ENCODE data around the gene PTPRH.

Gene PTPRH

GRCh38 chr19:55197528-55197927 lies 11.8 kb downstream of the PTPRH start:
- Mint-ChIP-seq H3K36me3 (ENCODE audit: low read depth) (no peaks in the 10 kb centered on the region), H3K4me3 (no peak overlapping the region), H3K4me1 (ENCODE audit: low read depth) (no peaks in the 10 kb centered on the region), H3K27me3 (ENCODE audit: low read depth) (no peaks in the 10 kb centered on the region), H3K27ac (no peak overlapping the region), H3K9me3 (no peaks in the 10 kb centered on the region)
- DNase-seq (ENCODE audit: low spot score) = no peak

- Mint-ChIP-seq H3K4me1 (ENCODE audit: low read depth) (no peaks in the 10 kb centered on the region), H3K36me3 (ENCODE audit: low read depth) (no peaks in the 10 kb centered on the region), H3K27ac (no peak overlapping the region), H3K9me3 (no peaks in the 10 kb centered on the region), H3K27me3 (ENCODE audit: low read depth) (no peaks in the 10 kb centered on the region), H3K4me3 (no peak overlapping the region)
- no peak for DNase-seq (ENCODE audit: low spot score)
Observed at GRCh38 chr19:55196803-55197202, 12.5 kb downstream of the PTPRH start.

- DNase-seq (ENCODE audit: low spot score) = no peak
- no peak overlapping the region for H3K27ac Mint-ChIP-seq
- peaks cover 4% of the 10 kb centered on the region for H3K4me1 Mint-ChIP-seq (ENCODE audit: low read depth)
- no peaks in the 10 kb centered on the region for H3K9me3 Mint-ChIP-seq
- H3K36me3 Mint-ChIP-seq (ENCODE audit: low read depth) = no peaks in the 10 kb centered on the region
- no peaks in the 10 kb centered on the region for H3K27me3 Mint-ChIP-seq (ENCODE audit: low read depth)
- no peak overlapping the region for H3K4me3 Mint-ChIP-seq
Observed at GRCh38 chr19:55193481-55193880, 15.8 kb downstream of the PTPRH start.

DNA sequence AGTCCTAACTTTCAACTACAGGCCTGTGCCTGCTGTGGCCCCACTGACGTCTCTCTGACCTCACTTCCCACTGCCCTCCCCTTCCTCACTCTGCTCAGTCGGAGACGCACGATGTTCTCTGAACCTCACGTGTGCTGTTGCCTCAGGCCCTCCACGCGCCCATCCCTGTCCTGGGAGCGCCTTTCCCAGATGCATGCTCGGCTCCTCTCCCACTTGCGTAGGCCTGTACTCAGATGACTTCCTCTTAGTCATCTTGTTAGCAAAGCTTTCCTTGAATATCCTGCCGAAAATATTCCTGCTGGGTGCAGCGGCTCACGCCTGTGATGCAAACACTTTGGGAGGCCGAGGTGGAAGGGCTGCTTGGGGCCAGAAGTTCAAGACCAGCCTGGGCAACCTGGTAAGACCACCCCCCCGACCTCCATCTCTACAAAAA lies 19.9 kb downstream of the PTPRH start:
- H3K27me3 Mint-ChIP-seq (ENCODE audit: low read depth) = no peaks in the 10 kb centered on the region
- DNase-seq (ENCODE audit: low spot score) = no peak
- H3K4me1 Mint-ChIP-seq (ENCODE audit: low read depth) = peaks cover 6% of the 10 kb centered on the region
- no peaks in the 10 kb centered on the region for H3K9me3 Mint-ChIP-seq
- no peak overlapping the region for H3K4me3 Mint-ChIP-seq
- H3K36me3 Mint-ChIP-seq (ENCODE audit: low read depth) = no peaks in the 10 kb centered on the region
- no peak overlapping the region for H3K27ac Mint-ChIP-seq

DNA sequence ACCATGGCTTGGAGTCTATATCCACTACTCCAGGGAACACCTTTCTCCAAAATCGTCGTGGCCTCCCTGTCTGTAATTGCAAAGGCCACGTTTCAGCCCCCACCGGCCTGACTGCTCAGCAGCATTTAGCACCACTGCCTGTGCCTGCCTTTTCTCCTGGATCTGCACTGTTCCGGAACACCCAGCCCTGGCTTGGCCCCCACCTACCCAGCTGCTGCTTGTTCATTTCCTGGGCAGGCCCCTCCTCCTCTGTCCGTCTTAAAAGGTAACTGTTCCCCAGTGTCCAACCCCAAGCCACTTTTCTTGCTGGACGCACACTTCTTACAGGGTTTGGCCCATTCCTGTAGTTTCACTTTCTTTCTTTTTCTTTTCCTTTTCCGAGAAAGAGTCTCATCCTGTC lies 20.7 kb downstream of the PTPRH start:
- Mint-ChIP-seq H3K4me1 (ENCODE audit: low read depth) (peaks cover 6% of the 10 kb centered on the region), H3K36me3 (ENCODE audit: low read depth) (no peaks in the 10 kb centered on the region), H3K4me3 (peak overlapping the region; percentile 45), H3K27ac (no peak overlapping the region), H3K27me3 (ENCODE audit: low read depth) (no peaks in the 10 kb centered on the region), H3K9me3 (no peaks in the 10 kb centered on the region)
- DNase-seq (ENCODE audit: low spot score) = no peak

DNA sequence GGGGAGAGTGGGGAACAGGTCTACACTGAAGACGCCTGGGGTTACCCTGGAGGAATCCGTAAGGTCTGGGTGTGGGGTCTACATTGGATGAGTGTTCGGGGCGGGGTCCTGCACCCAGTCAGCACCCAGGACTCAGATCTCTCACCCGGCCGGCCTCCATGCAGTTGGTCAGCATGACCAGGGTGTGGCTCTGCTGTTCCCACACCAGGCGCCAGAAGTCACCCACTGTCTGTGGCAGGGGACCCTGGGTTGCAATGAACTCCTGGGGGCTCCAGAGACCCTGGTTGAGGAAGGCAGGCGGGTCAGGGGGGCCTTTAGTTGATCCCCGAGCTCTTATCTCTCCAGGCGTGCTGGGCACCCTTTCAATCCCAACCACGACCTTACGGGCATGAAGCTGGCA lies 23.2 kb downstream of the PTPRH start:
- Mint-ChIP-seq H3K9me3 (no peaks in the 10 kb centered on the region), H3K36me3 (ENCODE audit: low read depth) (no peaks in the 10 kb centered on the region), H3K4me3 (no peak overlapping the region), H3K4me1 (ENCODE audit: low read depth) (peaks cover 6% of the 10 kb centered on the region), H3K27ac (no peak overlapping the region), H3K27me3 (ENCODE audit: low read depth) (peaks cover under 1% of the 10 kb centered on the region)
- DNase-seq (ENCODE audit: low spot score) = no peak

DNA sequence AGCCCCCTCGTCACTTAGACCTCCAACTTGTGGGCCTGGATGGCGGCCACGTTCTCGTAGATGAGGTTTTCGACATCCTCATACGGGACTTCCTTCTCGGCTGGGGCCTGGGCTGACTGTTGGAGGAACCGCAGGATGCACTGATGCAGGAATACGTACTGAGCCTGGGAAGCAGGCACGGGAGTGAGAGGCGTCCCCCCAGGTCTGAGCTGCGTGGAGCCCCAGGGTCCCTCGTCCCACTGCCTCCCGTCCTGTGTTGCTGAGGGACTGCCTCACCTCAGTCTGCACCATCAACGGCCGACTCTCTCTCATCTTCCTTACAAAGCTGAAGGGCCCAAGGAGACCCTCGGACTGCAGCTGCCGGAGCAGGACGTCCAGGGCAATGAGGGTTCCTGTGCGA lies 27.6 kb downstream of the PTPRH start:
- Mint-ChIP-seq H3K27me3 (ENCODE audit: low read depth) (peaks cover 24% of the 10 kb centered on the region), H3K9me3 (no peaks in the 10 kb centered on the region), H3K4me3 (no peak overlapping the region), H3K4me1 (ENCODE audit: low read depth) (peaks cover 10% of the 10 kb centered on the region), H3K27ac (no peak overlapping the region), H3K36me3 (ENCODE audit: low read depth) (no peaks in the 10 kb centered on the region)
- DNase-seq (ENCODE audit: low spot score) = no peak

GRCh38 chr19:55179606-55180484 lies 29.5 kb downstream of the PTPRH start, which contains the start of gene SYT5:
SYT5 (minus strand) TSS chr19:55180289; CDS start chr19:55179041, 1,248 bp downstream.
- H3K4me3 Mint-ChIP-seq = peak within 1 kb of the TSS; percentile 77
- H3K27ac Mint-ChIP-seq = peak within 1 kb of the TSS; percentile 67
- no peaks in the 10 kb centered on the region for H3K9me3 Mint-ChIP-seq
- DNase-seq (ENCODE audit: low spot score) = peak; percentile 71
- H3K27me3 Mint-ChIP-seq (ENCODE audit: low read depth) = peaks cover 33% of the 10 kb centered on the region
- peaks cover 10% of the 10 kb centered on the region for H3K4me1 Mint-ChIP-seq (ENCODE audit: low read depth)
- H3K36me3 Mint-ChIP-seq (ENCODE audit: low read depth) = no peaks in the 10 kb centered on the region

DNA sequence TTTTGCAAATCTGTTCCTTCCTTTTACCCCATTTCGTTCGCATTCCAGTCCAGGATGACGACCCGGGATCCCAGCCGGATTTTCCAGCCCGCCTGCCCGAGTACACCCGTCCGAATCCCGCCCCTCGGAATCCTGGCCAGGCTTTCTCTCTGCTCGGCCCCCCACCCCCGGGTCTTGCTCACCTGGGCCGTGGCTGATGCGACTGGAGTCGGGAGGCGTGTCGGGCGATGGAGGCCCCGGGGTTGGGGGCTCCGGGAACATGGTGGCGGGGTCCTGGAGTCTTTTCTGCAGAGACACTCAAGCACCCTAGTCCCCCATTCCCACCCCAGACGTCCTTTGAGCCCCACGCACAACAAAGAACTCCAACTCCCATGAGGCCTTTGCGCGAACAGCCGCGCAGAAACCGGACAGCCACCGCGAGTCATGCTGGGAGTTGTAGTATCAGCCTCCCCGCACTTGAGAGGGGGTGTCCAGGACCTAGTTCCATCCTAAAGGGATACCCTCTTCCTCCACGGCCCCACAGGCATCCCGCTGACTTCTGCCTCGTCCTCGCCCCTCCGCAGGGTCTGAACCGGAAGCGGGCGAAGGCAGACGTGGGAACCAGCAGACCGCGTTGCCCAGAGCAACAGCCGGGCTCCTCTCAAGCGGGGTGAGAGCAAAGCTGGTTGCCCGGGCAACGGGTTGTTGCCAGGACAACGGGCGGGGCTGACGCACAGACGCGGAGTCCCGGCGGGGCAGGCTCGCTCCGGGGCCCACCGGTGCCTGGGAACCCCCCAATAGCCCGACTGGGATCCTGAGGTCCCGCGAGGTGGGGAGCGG lies 30.3 kb downstream of the PTPRH start:
- Mint-ChIP-seq H3K36me3 (ENCODE audit: low read depth) (no peaks in the 10 kb centered on the region), H3K4me1 (ENCODE audit: low read depth) (peaks cover 14% of the 10 kb centered on the region), H3K27ac (peak overlapping the region; percentile 67), H3K4me3 (peak overlapping the region; percentile 77), H3K9me3 (no peaks in the 10 kb centered on the region), H3K27me3 (ENCODE audit: low read depth) (peaks cover 41% of the 10 kb centered on the region)
- peak; percentile 83 for DNase-seq (ENCODE audit: low spot score)

GRCh38 chr19:55176076-55176475 lies 33.2 kb downstream of the PTPRH start:
- Mint-ChIP-seq H3K4me3 (no peak overlapping the region), H3K27me3 (ENCODE audit: low read depth) (peaks cover 69% of the 10 kb centered on the region), H3K36me3 (ENCODE audit: low read depth) (no peaks in the 10 kb centered on the region), H3K4me1 (ENCODE audit: low read depth) (peaks cover 22% of the 10 kb centered on the region), H3K27ac (no peak overlapping the region), H3K9me3 (no peaks in the 10 kb centered on the region)
- DNase-seq (ENCODE audit: low spot score) = no peak

- Mint-ChIP-seq H3K9me3 (no peaks in the 10 kb centered on the region), H3K27me3 (ENCODE audit: low read depth) (peaks cover 70% of the 10 kb centered on the region), H3K27ac (no peak overlapping the region), H3K4me1 (ENCODE audit: low read depth) (peaks cover 20% of the 10 kb centered on the region), H3K4me3 (no peak overlapping the region), H3K36me3 (ENCODE audit: low read depth) (no peaks in the 10 kb centered on the region)
- DNase-seq (ENCODE audit: low spot score) = no peak
Observed at GRCh38 chr19:55175117-55175867, 34.0 kb downstream of the PTPRH start.

GRCh38 chr19:55174425-55175116 lies 34.7 kb downstream of the PTPRH start:
- peaks cover 15% of the 10 kb centered on the region for H3K4me1 Mint-ChIP-seq (ENCODE audit: low read depth)
- H3K27ac Mint-ChIP-seq = no peak overlapping the region
- H3K36me3 Mint-ChIP-seq (ENCODE audit: low read depth) = no peaks in the 10 kb centered on the region
- no peaks in the 10 kb centered on the region for H3K9me3 Mint-ChIP-seq
- H3K27me3 Mint-ChIP-seq (ENCODE audit: low read depth) = peaks cover 68% of the 10 kb centered on the region
- peak overlapping the region; percentile 73 for H3K4me3 Mint-ChIP-seq
- no peak for DNase-seq (ENCODE audit: low spot score)

DNA sequence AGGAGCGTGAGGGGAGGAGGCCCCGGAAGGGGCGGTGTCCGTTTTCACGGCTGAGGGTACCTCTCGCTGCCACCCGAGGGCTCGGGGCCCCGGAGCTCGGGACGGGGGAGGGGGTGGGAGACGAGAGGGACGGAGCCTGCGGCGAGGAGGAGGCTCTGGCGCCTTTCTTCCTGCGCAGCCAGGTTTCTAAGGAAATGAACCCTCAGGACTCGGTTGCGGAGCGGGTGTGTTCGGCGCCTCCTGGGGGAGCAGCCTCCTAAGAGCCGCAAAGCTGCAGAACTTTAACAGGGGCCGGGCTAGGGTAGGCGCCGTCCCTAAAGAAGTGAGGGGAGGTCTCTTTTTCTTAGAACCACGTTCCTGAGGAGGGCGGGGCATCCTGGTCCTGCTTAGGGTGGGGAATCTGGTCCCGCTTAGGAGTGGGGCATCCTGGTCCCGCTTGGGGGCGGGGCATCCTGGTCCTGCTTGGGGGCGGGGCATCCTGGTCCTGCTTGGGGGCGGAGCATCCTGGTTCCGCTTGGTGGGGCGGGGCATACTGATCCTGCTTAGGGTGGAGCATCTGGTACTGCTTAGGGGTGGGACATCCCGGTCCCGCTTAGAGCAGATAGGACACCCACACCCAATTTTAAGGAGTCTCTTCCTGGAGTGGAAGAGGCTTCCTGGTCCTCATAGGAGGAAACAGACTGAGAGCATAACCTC lies 35.4 kb downstream of the PTPRH start:
- H3K36me3 Mint-ChIP-seq (ENCODE audit: low read depth) = no peaks in the 10 kb centered on the region
- peaks cover 69% of the 10 kb centered on the region for H3K27me3 Mint-ChIP-seq (ENCODE audit: low read depth)
- H3K27ac Mint-ChIP-seq = no peak overlapping the region
- peaks cover 14% of the 10 kb centered on the region for H3K4me1 Mint-ChIP-seq (ENCODE audit: low read depth)
- DNase-seq (ENCODE audit: low spot score) = peak; percentile 29
- H3K9me3 Mint-ChIP-seq = no peaks in the 10 kb centered on the region
- H3K4me3 Mint-ChIP-seq = peak overlapping the region; percentile 73
